ENCODE measurements around the gene TRAPPC2L. TPM values are rescaled to one million over a fixed set of nuclear protein-coding genes. Genes with fewer than 3 reads are reported as not detected.
"Not testable (repeated sequence)": the region's sequence is repeated elsewhere in the genome, so short reads cannot be mapped to it uniquely, and the experiment has no call there.

Gene TRAPPC2L
- total and polyA plus RNA-seq, 3 experiments from 2014 or later = 90.0 to 106 (median 104) TPM

GRCh38 chr16:88885693-88886280 is 28.9 kb downstream of the TRAPPC2L start:
- Mint-ChIP-seq H3K4me1 (peaks cover 0 to 2% (median 0%) of the 10 kb centered on the region in 3 donors), H3K36me3 (no peaks in the 10 kb centered on the region), H3K27me3 (no peaks in the 10 kb centered on the region), H3K9me3 (no peaks in the 10 kb centered on the region), H3K27ac (no peak overlapping the region), H3K4me3 (no peak overlapping the region)
- Histone ChIP-seq H3K27me3 (ENCODE audit: insufficient read depth, low read length, poor library complexity, severe bottlenecking) (no peaks in the 10 kb centered on the region), H3K36me3 (ENCODE audit: insufficient read depth, low read length) (no peaks in the 10 kb centered on the region), H3K9me3 (ENCODE audit: low read length) (no peaks in the 10 kb centered on the region), H3K4me3 (ENCODE audit: low read length) (no peak overlapping the region), H3K4me1 (ENCODE audit: insufficient read depth, low read length) (no peaks in the 10 kb centered on the region), H3K27ac (ENCODE audit: low read depth, low read length) (no peak overlapping the region)
- no peak for DNase-seq
- CTCF ChIA-PET = no interaction called here
- POLR2A ChIA-PET = no interaction called here

GRCh38 chr16:88886420-88886844 is 29.5 kb downstream of the TRAPPC2L start:
- Histone ChIP-seq H3K9me3 (ENCODE audit: low read length) (no peaks in the 10 kb centered on the region), H3K27ac (ENCODE audit: low read depth, low read length) (no peak overlapping the region), H3K27me3 (ENCODE audit: insufficient read depth, low read length, poor library complexity, severe bottlenecking) (no peaks in the 10 kb centered on the region), H3K4me3 (ENCODE audit: low read length) (no peak overlapping the region), H3K36me3 (ENCODE audit: insufficient read depth, low read length) (no peaks in the 10 kb centered on the region), H3K4me1 (ENCODE audit: insufficient read depth, low read length) (no peaks in the 10 kb centered on the region)
- Mint-ChIP-seq H3K27me3 (no peaks in the 10 kb centered on the region), H3K27ac (no peak overlapping the region), H3K9me3 (no peaks in the 10 kb centered on the region), H3K4me3 (no peak overlapping the region), H3K36me3 (no peaks in the 10 kb centered on the region), H3K4me1 (peaks cover 0 to 2% (median 0%) of the 10 kb centered on the region in 3 donors)
- DNase-seq = no peak
- POLR2A ChIA-PET = no interaction called here
- CTCF ChIA-PET = no interaction called here

DNA sequence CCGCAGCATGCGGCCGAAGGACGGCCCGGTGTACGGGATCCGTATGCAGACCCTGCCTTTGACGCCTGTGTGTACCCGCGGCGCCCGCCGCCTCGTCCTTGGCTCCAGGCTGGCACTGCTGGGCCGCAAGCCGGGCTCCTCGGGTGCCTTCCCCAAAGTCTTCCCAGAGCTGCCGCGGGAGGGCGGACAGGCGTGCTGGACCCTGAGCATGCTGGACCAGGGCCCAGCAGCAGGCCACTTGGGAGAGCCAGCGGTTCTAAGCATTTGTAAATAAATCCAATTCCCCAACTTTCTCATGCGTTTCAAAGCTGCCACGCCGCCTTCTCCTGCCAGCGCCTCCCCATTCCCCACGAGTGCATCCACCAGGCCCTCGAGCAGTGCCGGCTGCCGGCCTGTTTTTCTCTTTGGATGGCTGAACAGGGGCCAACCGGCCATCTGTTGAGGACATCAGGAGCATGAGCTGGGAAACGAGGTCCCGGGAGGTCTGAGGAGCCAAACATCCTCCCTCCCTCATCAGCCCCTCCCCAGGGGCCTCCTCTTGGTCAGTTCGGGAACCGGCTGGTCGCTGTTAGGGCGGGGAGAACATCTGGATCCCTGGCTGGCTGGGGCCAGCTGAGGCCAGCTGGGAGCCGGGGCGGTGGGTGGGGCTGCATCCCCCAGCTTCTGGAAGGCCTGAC is 30.1 kb downstream of the TRAPPC2L start:
- DNase-seq = no peak
- POLR2A ChIA-PET = no interaction called here
- Histone ChIP-seq H3K27ac (ENCODE audit: low read depth, low read length) (no peak overlapping the region), H3K4me1 (ENCODE audit: insufficient read depth, low read length) (no peaks in the 10 kb centered on the region), H3K36me3 (ENCODE audit: insufficient read depth, low read length) (no peaks in the 10 kb centered on the region), H3K4me3 (ENCODE audit: low read length) (no peak overlapping the region), H3K9me3 (ENCODE audit: low read length) (no peaks in the 10 kb centered on the region), H3K27me3 (ENCODE audit: insufficient read depth, low read length, poor library complexity, severe bottlenecking) (no peaks in the 10 kb centered on the region)
- Mint-ChIP-seq H3K27ac (no peak overlapping the region), H3K4me1 (peaks cover 0 to 2% (median 0%) of the 10 kb centered on the region in 3 donors), H3K9me3 (no peaks in the 10 kb centered on the region), H3K4me3 (no peak overlapping the region), H3K27me3 (no peaks in the 10 kb centered on the region), H3K36me3 (no peaks in the 10 kb centered on the region)
- CTCF ChIA-PET = no interaction called here

DNA sequence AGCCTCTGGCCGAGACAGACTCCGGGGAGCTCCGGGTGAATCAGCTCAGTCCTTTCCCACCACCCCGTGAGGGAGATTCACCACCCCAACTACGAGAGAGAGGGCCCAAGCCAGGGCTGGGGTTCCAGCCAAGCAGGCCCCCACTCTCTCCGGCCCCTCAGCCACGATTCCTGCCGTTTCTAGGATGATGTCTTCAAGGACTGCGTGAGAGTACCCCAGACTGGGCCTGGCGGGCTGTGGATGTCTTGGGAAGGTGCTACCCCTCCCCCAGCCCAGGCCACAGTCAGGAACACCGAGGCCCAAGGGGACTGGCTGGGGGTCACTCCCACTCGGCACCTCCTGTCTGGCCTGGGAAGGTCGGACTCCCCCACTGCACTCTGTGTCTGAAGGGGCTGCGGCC is 31.1 kb downstream of the TRAPPC2L start:
- H3K36me3 ChIP-seq (ENCODE audit: insufficient read depth, low read length) = no peaks in the 10 kb centered on the region
- POLR2A ChIA-PET = no interaction called here

DNA sequence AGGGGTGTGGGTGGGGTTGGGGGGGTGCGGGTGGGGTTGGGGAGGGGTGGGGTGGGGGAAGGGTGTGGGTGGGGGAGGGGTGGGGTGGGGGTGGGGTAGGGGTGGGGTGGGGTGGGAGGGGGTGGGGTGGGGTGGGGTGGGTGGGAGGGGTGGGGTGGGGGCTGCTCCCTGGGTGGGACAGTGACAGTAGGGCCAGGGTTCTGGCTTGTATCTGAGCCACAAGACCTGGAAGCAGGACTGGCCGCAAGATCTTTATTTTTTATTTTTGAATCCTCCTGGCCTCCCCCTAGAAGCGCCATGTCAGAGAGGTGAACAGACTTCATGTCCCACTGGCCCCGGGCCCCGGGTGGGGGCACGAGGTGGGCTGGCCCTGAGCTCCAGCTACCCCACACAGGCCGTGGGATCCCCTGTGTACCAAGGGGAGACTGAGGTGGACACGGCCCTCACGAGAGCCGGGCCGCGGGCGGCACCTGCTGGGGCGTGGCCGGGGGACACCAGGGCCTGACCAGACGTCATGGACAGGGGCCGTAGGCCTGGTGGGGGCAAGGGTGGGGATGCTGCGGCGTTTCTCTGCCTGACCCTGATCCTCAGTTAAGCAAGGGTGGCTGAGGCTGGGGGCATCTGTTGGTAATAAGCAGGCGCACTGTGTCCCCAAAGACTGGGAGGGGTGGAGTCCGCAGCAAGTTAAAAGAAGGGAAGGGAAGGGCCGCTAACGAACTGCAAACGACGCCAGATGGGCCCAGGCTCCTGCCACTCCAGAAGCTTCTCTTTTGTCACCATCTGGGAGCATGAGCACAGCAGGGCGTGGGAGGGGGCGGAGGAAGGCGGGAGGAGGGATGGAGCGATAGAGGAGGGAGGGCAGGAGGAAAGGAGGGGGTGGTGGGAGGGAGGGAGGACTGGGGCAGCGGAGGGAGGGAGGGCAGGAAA is 31.8 kb downstream of the TRAPPC2L start:
- no peaks in the 10 kb centered on the region for H3K36me3 ChIP-seq (ENCODE audit: insufficient read depth, low read length)
- ChIA-PET CTCF (no interaction called here), POLR2A (no interaction called here)
- H3K4me3 ChIP-seq (ENCODE audit: low read length) = no peak overlapping the region
- H3K27me3 Mint-ChIP-seq = no peaks in the 10 kb centered on the region
- no peaks in the 10 kb centered on the region for H3K4me1 Mint-ChIP-seq
- H3K27me3 ChIP-seq (ENCODE audit: insufficient read depth, low read length, poor library complexity, severe bottlenecking) = no peaks in the 10 kb centered on the region
- H3K36me3 Mint-ChIP-seq = no peaks in the 10 kb centered on the region
- no peaks in the 10 kb centered on the region for H3K9me3 ChIP-seq (ENCODE audit: low read length)
- DNase-seq = no peak
- no peak overlapping the region for H3K4me3 Mint-ChIP-seq
- no peaks in the 10 kb centered on the region for H3K4me1 ChIP-seq (ENCODE audit: insufficient read depth, low read length)
- no peak overlapping the region for H3K27ac Mint-ChIP-seq
- H3K9me3 Mint-ChIP-seq = no peaks in the 10 kb centered on the region
- no peak overlapping the region for H3K27ac ChIP-seq (ENCODE audit: low read depth, low read length)

More for the DNA sequence above, 31.1 kb downstream of the TRAPPC2L start:
- Mint-ChIP-seq H3K4me1 (no peaks in the 10 kb centered on the region), H3K27me3 (no peaks in the 10 kb centered on the region), H3K9me3 (no peaks in the 10 kb centered on the region), H3K36me3 (no peaks in the 10 kb centered on the region), H3K27ac (peak overlapping the region in 1 of 8 donors; percentile 61), H3K4me3 (no peak overlapping the region)
- H3K4me1 ChIP-seq (ENCODE audit: insufficient read depth, low read length) = no peaks in the 10 kb centered on the region
- H3K9me3 ChIP-seq (ENCODE audit: low read length) = no peaks in the 10 kb centered on the region
- no peak overlapping the region for H3K27ac ChIP-seq (ENCODE audit: low read depth, low read length)
- no peaks in the 10 kb centered on the region for H3K27me3 ChIP-seq (ENCODE audit: insufficient read depth, low read length, poor library complexity, severe bottlenecking)
- no peak overlapping the region for H3K4me3 ChIP-seq (ENCODE audit: low read length)
- CTCF ChIA-PET = no interaction called here
- no peak for DNase-seq

- POLR2A ChIA-PET; H3K27me3 ChIP-seq (ENCODE audit: insufficient read depth, low read length, poor library complexity, severe bottlenecking); H3K4me3 ChIP-seq (ENCODE audit: low read length); H3K4me1 ChIP-seq (ENCODE audit: insufficient read depth, low read length); H3K36me3 Mint-ChIP-seq; H3K4me1 Mint-ChIP-seq; H3K36me3 ChIP-seq (ENCODE audit: insufficient read depth, low read length); H3K27me3 Mint-ChIP-seq; H3K9me3 Mint-ChIP-seq; H3K4me3 Mint-ChIP-seq; CTCF ChIA-PET; H3K9me3 ChIP-seq (ENCODE audit: low read length); H3K27ac Mint-ChIP-seq; H3K27ac ChIP-seq (ENCODE audit: low read depth, low read length); DNase-seq: not testable (repeated sequence)
Observed at GRCh38 chr16:88889702-88890352, 32.9 kb downstream of the TRAPPC2L start.

DNA sequence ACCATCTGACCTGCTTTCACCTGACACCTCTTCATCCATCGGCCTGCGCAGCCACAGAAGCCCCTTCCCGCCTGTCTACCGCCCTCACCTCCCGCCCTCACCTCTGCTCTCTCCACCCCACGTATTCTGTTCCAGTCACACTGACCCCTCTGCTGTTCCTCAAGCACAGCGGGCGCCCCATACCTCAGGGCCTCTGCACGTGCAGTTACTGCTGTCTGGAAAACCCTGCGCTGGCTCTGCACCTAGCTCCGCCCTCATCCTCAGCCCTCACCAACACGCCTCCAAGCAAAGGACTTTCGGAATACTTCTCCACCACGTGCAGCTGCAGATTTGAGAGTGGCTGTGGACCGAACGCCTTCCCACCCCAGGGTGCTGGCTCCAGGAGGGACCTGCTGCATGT is 34.2 kb downstream of the TRAPPC2L start:
- Histone ChIP-seq H3K4me1 (ENCODE audit: insufficient read depth, low read length) (no peaks in the 10 kb centered on the region), H3K36me3 (ENCODE audit: insufficient read depth, low read length) (no peaks in the 10 kb centered on the region), H3K4me3 (ENCODE audit: low read length) (no peak overlapping the region), H3K27me3 (ENCODE audit: insufficient read depth, low read length, poor library complexity, severe bottlenecking) (no peaks in the 10 kb centered on the region), H3K9me3 (ENCODE audit: low read length) (no peaks in the 10 kb centered on the region), H3K27ac (ENCODE audit: low read depth, low read length) (no peak overlapping the region)
- DNase-seq = no peak
- H3K9me3 Mint-ChIP-seq = no peaks in the 10 kb centered on the region
- no peaks in the 10 kb centered on the region for H3K4me1 Mint-ChIP-seq
- ChIA-PET POLR2A (no interaction called here), CTCF (no interaction called here)
- no peaks in the 10 kb centered on the region for H3K36me3 Mint-ChIP-seq
- H3K4me3 Mint-ChIP-seq = no peak overlapping the region
- peak overlapping the region in 1 of 8 donors; percentile 65 for H3K27ac Mint-ChIP-seq
- H3K27me3 Mint-ChIP-seq = no peaks in the 10 kb centered on the region

GRCh38 chr16:88892065-88892464 is 35.1 kb downstream of the TRAPPC2L start:
- no peak for DNase-seq
- Mint-ChIP-seq H3K4me3 (no peak overlapping the region), H3K36me3 (no peaks in the 10 kb centered on the region), H3K4me1 (no peaks in the 10 kb centered on the region), H3K9me3 (no peaks in the 10 kb centered on the region), H3K27ac (no peak overlapping the region), H3K27me3 (no peaks in the 10 kb centered on the region)
- Histone ChIP-seq H3K27me3 (ENCODE audit: insufficient read depth, low read length, poor library complexity, severe bottlenecking) (no peaks in the 10 kb centered on the region), H3K4me1 (ENCODE audit: insufficient read depth, low read length) (no peaks in the 10 kb centered on the region), H3K36me3 (ENCODE audit: insufficient read depth, low read length) (no peaks in the 10 kb centered on the region), H3K9me3 (ENCODE audit: low read length) (no peaks in the 10 kb centered on the region), H3K27ac (ENCODE audit: low read depth, low read length) (no peak overlapping the region), H3K4me3 (ENCODE audit: low read length) (no peak overlapping the region)
- POLR2A ChIA-PET = no interaction called here
- CTCF ChIA-PET = no interaction called here

Data from CD8-positive, alpha-beta memory T cell (primary cell).